Mesodermal cell (in vitro differentiated cells): Measurements from ENCODE around the gene OTUD4.

Experiments
- H3K27ac ChIP-seq: 2 replicates; pipeline ENCODE4 v1.7.0; 2013; ENCODE audit warnings: mild to moderate bottlenecking, low read depth, low read length, moderate library complexity; ENCODE audit not compliant: severe bottlenecking
- H3K36me3 ChIP-seq: 2 replicates; pipeline ENCODE4 v1.7.1; 2013; ENCODE audit warnings: mild to moderate bottlenecking, low read length, moderate library complexity; ENCODE audit not compliant: control insufficient read depth, insufficient read depth
- H3K4me1 ChIP-seq: one replicate; pipeline ENCODE4 v1.7.1; 2013; ENCODE audit warnings: mild to moderate bottlenecking, low read length; ENCODE audit not compliant: insufficient read depth, control insufficient read depth, poor library complexity, severe bottlenecking
- H3K4me3 ChIP-seq: 2 replicates; pipeline ENCODE4 v1.7.0; 2013; ENCODE audit warnings: low read length, control low read depth, mild to moderate bottlenecking; ENCODE audit not compliant: insufficient read depth, poor library complexity, severe bottlenecking; ENCODE audit errors: extremely low read depth
- H3K9me3 ChIP-seq: 2 replicates; pipeline ENCODE4 v1.7.1; 2013; ENCODE audit warnings: mild to moderate bottlenecking, low read length, moderate library complexity; ENCODE audit not compliant: control insufficient read depth
- WGBS, 2 experiments: methylation state at CpG; one replicate each; pipeline ENCODE4 v1.1.5; 2013; ENCODE audit warnings: missing lambda C conversion rate in 2 of 2; ENCODE audit not compliant: insufficient coverage in 2 of 2; 5-methylcytosine and 5-hydroxymethylcytosine counted together

The OTUD4 gene

GRCh38 chr4:145179281-145179860 lies 1.0 kb downstream of the OTUD4 start:
- Histone ChIP-seq H3K36me3 (peaks cover 9% of the 10 kb centered on the region), H3K4me1 (peaks cover 9% of the 10 kb centered on the region), H3K4me3 (peak overlapping the region; percentile 70), H3K9me3 (no peaks in the 10 kb centered on the region), H3K27ac (peak overlapping the region; percentile 4)
- 0% methylated on average over 9 to 19 of the region's 36 CpGs for WGBS, 2 experiments

DNA sequence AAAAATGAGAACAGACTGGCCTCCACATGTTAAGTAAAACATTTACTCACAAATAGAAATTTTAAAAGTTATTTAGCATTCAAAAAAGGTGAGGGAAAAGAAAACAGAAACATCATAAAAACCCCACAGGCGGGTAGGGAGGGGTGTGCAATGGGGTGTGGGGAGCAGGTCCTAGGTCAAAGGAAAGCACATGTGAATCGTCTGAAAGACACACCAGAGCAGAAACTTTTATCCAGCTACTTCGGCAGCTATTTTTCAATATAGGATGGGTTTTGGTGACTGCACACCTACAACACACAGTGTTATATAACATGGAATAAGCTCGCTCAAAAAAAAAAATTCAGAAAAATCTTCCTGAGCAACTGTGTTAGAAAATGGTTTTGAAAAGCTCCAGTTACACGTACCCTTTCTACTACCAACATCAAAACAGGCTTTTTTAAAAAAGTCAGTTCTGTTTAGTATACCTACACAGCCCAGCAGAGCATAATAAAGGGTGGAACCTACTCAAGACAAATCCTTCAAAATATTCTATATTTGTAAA lies 1.6 kb downstream of the OTUD4 start:
- peak overlapping the region; percentile 70 for H3K4me3 ChIP-seq
- WGBS, 2 experiments = 0% methylated on average over 1 of the region's 5 CpGs; no CpG with 5 or more reads in 1 of the 2 experiments
- H3K9me3 ChIP-seq = no peaks in the 10 kb centered on the region
- H3K36me3 ChIP-seq = peaks cover 15% of the 10 kb centered on the region
- H3K27ac ChIP-seq = no peak overlapping the region
- H3K4me1 ChIP-seq = peaks cover 9% of the 10 kb centered on the region

- Histone ChIP-seq H3K4me1 (peaks cover 9% of the 10 kb centered on the region), H3K9me3 (no peaks in the 10 kb centered on the region), H3K4me3 (peak overlapping the region; percentile 70), H3K36me3 (peaks cover 23% of the 10 kb centered on the region), H3K27ac (peak overlapping the region; percentile 74)
- 14 to 15% methylated on average over 2 to 5 of the region's 9 CpGs for WGBS, 2 experiments
These were observed 2.4 kb downstream of the OTUD4 start for GRCh38 chr4:145177906-145178538.

GRCh38 chr4:145177511-145177905 lies 2.9 kb downstream of the OTUD4 start:
- H3K27ac ChIP-seq = peak overlapping the region; percentile 74
- peaks cover 9% of the 10 kb centered on the region for H3K4me1 ChIP-seq
- H3K9me3 ChIP-seq = no peaks in the 10 kb centered on the region
- peaks cover 28% of the 10 kb centered on the region for H3K36me3 ChIP-seq
- WGBS, 2 experiments = no CpG with 5 or more reads among the region's 4 CpGs
- peak overlapping the region; percentile 70 for H3K4me3 ChIP-seq

GRCh38 chr4:145176641-145177432 lies 3.6 kb downstream of the OTUD4 start:
- WGBS, 2 experiments = 92 to 97% methylated on average over 5 to 6 of the region's 9 CpGs
- peaks cover 9% of the 10 kb centered on the region for H3K4me1 ChIP-seq
- peak overlapping the region; percentile 70 for H3K4me3 ChIP-seq
- no peak overlapping the region for H3K27ac ChIP-seq
- no peaks in the 10 kb centered on the region for H3K9me3 ChIP-seq
- peaks cover 33% of the 10 kb centered on the region for H3K36me3 ChIP-seq

DNA sequence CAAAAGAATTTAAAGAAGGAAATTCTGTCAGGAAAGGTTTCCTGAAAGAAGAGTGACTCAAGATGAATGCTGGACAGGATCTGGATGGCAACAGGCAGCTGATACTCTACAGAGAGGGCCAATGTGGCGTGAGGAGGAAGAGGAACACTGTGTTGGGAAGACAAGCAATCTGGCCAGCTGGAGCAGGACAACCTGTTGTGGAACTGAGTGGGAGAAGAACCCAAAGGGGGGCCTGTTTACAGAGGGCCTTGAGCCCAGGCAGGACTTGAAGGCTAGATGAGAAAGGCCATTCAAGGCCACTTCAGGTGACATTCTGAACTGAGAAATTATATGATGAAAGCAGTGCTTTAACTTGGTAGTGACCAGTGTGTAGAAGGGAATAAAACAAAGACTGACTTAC lies 8.5 kb downstream of the OTUD4 start:
- Histone ChIP-seq H3K4me1 (peaks cover 12% of the 10 kb centered on the region), H3K9me3 (no peaks in the 10 kb centered on the region), H3K4me3 (no peak overlapping the region), H3K36me3 (peaks cover 60% of the 10 kb centered on the region), H3K27ac (no peak overlapping the region)
- WGBS, 2 experiments = 100% methylated on average over 1 of the region's 1 CpG

DNA sequence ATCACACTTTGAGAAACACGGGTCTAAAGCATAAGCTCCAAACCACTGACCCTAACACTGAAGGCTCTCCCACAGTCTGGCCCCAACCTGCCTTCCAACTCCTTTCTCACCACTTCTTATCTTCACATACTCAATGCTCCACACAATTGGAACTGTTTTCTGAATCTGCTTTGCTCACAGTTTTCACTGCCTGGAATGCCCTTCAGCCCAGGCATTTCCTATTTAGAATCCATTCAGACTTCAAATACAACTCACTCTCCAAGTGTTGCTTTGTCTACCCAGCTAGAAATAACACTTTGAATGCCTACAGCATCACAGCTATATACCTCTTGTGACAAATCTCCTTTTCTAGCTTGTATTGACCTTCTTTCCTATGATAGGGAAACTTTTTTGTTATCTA lies 10.2 kb downstream of the OTUD4 start:
- Histone ChIP-seq H3K36me3 (peaks cover 58% of the 10 kb centered on the region), H3K27ac (peak overlapping the region; percentile 30), H3K4me3 (no peak overlapping the region), H3K4me1 (peaks cover 7% of the 10 kb centered on the region), H3K9me3 (no peaks in the 10 kb centered on the region)
- WGBS, 2 experiments = 100% methylated on average over 1 of the region's 1 CpG; no CpG with 5 or more reads in 1 of the 2 experiments

DNA sequence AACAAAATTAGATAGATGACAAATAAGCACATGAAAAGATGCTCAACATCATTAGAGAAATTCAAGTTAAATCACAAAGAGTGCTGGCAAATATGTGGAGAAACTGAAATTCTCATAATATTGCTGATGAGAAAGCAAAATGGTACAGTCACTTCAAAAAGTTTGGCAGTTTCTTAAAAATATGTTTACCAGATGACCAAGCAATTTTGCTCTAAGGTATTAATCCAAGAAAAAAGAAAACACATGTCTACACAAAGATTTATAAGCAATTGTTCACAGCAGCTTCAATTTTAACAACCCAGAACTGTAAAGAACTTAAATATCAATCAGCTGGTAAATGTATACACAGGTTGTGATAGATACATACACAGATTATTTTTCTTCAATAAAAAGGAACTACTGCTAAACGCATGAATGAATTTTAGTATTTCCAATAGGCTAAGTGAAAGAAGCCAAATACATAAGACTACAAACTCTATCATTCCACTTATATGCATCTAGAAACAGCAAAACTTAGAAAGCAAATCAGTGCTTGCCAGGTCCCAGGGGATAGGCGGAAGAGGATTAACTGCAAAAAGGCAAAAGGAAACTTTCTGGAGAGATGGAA lies 11.7 kb downstream of the OTUD4 start:
- no peak overlapping the region for H3K4me3 ChIP-seq

GRCh38 chr4:145167887-145168286 lies 12.5 kb downstream of the OTUD4 start:
- Histone ChIP-seq H3K4me3 (no peak overlapping the region), H3K36me3 (peaks cover 35% of the 10 kb centered on the region), H3K9me3 (no peaks in the 10 kb centered on the region), H3K27ac (no peak overlapping the region), H3K4me1 (peaks cover 7% of the 10 kb centered on the region)
- 100% methylated on average over 1 of the region's 2 CpGs; no CpG with 5 or more reads in 1 of the 2 experiments for WGBS, 2 experiments

More for the DNA sequence above, 11.7 kb downstream of the OTUD4 start:
- no peak overlapping the region for H3K27ac ChIP-seq
- H3K9me3 ChIP-seq = no peaks in the 10 kb centered on the region
- no CpG with 5 or more reads among the region's 2 CpGs for WGBS, 2 experiments
- H3K36me3 ChIP-seq = peaks cover 43% of the 10 kb centered on the region
- H3K4me1 ChIP-seq = peaks cover 7% of the 10 kb centered on the region

GRCh38 chr4:145161549-145161948 lies 18.8 kb downstream of the OTUD4 start:
- Histone ChIP-seq H3K36me3 (peaks cover 42% of the 10 kb centered on the region), H3K27ac (no peak overlapping the region), H3K4me3 (no peak overlapping the region), H3K4me1 (no peaks in the 10 kb centered on the region), H3K9me3 (no peaks in the 10 kb centered on the region)
- WGBS, 2 experiments = 83% methylated on average over 1 of the region's 2 CpGs; no CpG with 5 or more reads in 1 of the 2 experiments
